A673 (cell line): Measurements from ENCODE around the gene CHCHD3.

ENCODE experiments used
- EZH2 ChIP-seq: fragments of 200-600 bp; sonication (generic); IDR thresholded peaks from 2 replicates; pipeline ENCODE4 v1.6.1; 2017; ENCODE audit warnings: borderline replicate concordance, low read depth, mild to moderate bottlenecking, mixed read lengths, antibody characterized with exemption, low read length; ENCODE audit not compliant: poor library complexity, severe bottlenecking
- TF ChIP-seq, protein P1 (sequence below): fragments of 300-800, 200-600 bp; sonication (generic); conservative IDR thresholded peaks from 2 replicates; pipeline ENCODE4 v1.5.1; 2017; ENCODE audit warnings: low read depth, mild to moderate bottlenecking, antibody characterized with exemption, low read length, moderate library complexity, mixed read lengths

DNA sequence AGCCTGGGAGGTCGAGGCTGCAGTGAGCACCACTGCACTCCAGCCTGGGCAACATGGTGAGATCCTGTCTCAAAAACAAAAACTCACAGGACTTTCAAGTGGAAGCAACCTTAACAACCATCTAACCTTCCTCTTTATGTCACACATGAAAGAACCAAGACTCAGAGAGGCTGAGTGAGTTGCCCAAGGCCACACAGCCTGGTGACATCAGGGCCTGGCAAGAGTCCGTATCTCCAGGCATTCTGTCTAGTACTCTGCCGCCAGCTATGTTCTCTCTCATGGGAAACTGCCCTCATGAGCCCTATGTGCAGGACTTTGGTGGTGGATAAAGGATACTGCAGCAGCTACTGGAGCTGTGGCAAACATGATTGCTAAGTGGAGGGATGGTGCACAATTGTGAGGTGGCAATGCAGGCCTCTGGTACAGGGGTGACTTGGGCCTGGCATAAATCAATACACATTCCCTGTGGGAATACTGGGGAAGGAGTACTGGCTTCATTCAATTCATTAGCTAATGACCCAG lies 10.1 kb upstream of the CHCHD3 start:
- TF ChIP-seq EZH2: no peak
- TF ChIP-seq, protein P1, sequence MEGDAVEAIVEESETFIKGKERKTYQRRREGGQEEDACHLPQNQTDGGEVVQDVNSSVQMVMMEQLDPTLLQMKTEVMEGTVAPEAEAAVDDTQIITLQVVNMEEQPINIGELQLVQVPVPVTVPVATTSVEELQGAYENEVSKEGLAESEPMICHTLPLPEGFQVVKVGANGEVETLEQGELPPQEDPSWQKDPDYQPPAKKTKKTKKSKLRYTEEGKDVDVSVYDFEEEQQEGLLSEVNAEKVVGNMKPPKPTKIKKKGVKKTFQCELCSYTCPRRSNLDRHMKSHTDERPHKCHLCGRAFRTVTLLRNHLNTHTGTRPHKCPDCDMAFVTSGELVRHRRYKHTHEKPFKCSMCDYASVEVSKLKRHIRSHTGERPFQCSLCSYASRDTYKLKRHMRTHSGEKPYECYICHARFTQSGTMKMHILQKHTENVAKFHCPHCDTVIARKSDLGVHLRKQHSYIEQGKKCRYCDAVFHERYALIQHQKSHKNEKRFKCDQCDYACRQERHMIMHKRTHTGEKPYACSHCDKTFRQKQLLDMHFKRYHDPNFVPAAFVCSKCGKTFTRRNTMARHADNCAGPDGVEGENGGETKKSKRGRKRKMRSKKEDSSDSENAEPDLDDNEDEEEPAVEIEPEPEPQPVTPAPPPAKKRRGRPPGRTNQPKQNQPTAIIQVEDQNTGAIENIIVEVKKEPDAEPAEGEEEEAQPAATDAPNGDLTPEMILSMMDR: no peak
